ENCODE measurements around the gene CMTM4. TPM values are rescaled to one million over a fixed set of nuclear protein-coding genes. Genes with fewer than 3 reads are reported as not detected.

The CMTM4 gene
- total RNA-seq, 1 donor from 2014 or later, result 32.5 TPM

DNA sequence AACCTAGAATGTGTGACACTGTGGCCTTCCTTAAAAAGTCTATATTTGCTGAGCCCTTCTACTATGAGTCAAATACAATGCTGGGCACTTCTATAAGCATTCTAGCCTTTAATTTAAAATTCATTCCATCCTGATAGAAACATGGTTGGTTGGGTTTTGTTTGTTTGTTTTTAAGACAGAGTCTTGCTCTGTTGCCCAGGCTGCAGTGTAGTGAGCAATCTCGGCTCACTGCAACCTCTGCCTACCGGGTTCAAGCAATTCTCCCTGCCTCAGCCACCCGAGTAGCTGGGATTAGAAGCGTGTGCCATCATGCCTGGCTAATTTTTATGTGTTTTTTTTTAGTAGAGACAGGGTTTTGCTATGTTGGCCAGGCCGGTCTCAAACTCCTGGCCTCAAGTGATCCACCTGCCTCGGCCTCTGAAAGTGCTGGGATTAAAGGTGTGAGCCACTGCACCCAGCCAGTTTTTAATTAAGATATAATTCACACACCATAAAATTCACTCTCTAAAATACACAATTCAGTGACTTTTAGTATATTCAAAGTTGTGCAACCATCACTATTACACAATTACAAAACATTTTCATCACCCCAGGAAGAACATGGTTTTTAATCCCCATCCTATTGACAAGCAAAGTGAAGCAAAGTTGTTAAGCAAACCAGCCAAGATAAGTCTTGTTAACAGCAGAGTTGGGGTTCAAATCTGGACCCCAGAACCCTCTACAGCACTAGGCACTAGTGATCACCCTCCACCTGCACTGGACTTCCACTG lies 42.8 kb downstream of the CMTM4 start:
- Mint-ChIP-seq H3K36me3 (ENCODE audit: low read depth) (no peaks in the 10 kb centered on the region), H3K27me3 (ENCODE audit: low read depth) (no peaks in the 10 kb centered on the region), H3K4me3 (no peak overlapping the region), H3K9me3 (no peaks in the 10 kb centered on the region), H3K27ac (ENCODE audit: unreplicated experiment) (no peak overlapping the region), H3K4me1 (peaks cover 8% of the 10 kb centered on the region)
- no peak for DNase-seq (ENCODE audit: low read depth, low spot score)
- TF ChIP-seq, protein P1, sequence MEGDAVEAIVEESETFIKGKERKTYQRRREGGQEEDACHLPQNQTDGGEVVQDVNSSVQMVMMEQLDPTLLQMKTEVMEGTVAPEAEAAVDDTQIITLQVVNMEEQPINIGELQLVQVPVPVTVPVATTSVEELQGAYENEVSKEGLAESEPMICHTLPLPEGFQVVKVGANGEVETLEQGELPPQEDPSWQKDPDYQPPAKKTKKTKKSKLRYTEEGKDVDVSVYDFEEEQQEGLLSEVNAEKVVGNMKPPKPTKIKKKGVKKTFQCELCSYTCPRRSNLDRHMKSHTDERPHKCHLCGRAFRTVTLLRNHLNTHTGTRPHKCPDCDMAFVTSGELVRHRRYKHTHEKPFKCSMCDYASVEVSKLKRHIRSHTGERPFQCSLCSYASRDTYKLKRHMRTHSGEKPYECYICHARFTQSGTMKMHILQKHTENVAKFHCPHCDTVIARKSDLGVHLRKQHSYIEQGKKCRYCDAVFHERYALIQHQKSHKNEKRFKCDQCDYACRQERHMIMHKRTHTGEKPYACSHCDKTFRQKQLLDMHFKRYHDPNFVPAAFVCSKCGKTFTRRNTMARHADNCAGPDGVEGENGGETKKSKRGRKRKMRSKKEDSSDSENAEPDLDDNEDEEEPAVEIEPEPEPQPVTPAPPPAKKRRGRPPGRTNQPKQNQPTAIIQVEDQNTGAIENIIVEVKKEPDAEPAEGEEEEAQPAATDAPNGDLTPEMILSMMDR (conservative IDR thresholded peaks at IDR 0.05), result no peak

DNA sequence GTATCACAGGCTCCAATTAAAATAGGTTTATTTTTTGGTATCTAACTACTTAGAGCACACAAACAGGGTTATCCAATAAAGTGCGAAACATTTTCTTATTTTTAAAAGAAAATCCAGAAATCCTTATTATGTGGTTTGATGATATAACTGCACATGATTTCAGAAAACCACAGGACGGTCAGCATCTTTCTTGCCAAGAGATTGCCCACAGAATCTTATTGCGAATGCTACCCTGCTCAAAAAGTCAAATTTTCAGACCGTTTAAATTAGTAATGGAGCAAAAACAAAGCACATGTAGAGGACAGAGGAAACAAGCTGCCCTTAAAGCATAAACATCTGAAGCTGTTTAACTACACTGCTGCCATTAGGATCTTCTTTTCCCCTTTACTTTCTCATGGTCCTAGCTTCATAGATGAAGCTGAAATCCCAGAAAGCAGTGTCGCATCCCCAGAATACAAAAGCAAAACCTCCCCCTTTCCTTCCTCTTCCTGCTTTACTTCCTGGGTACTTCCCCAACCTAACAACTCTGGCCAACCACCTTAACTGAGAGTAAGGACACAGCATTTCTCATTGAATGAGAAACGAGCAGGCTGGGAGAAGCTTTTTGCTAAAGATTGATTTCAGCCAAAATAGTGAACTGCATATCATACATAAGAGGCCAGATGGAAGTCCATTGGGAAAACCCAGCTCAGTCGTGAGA lies 43.7 kb downstream of the CMTM4 start:
- no peak for DNase-seq (ENCODE audit: low read depth, low spot score)
- Mint-ChIP-seq H3K4me3 (no peak overlapping the region), H3K4me1 (peaks cover 8% of the 10 kb centered on the region), H3K9me3 (no peaks in the 10 kb centered on the region), H3K27ac (ENCODE audit: unreplicated experiment) (no peak overlapping the region), H3K27me3 (ENCODE audit: low read depth) (no peaks in the 10 kb centered on the region), H3K36me3 (ENCODE audit: low read depth) (no peaks in the 10 kb centered on the region)
- TF ChIP-seq, protein P1 (conservative IDR thresholded peaks at IDR 0.05), result no peak

DNA sequence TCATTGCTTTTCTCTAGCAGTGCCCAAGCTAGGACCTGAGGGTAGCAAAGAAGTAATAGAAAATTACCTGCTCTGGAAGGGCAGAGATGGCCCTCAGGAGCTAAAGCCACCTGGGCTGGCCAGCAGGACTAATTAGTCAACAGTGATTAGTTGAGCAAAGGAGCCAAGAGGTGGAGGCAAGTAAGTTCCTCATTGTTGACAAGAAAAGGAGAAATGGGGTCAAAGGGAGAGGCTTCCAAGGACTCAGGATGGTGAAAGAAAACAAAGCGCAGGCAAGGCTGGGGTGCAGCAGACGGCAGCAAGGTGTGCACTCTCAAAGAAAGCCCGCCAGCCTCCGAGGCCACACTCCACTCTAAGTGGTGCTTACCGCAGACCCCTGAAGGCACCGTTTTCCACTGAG lies 44.6 kb downstream of the CMTM4 start:
- no peak overlapping the region for H3K4me3 Mint-ChIP-seq

DNA sequence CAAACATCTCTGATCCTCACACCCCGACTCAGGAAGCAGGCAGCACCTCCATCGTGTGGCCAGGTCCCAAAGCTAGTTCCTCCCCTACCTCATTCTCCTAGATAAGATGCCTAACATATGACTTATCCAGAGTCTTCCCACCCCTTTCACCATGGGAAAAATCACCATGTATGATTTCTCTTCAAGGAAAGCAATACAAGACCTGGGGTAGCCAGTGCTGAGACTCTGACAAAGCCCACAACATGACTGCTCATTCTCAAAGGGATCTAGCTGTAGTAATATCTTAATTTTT lies 45.1 kb downstream of the CMTM4 start:
- TF ChIP-seq, protein P1 (conservative IDR thresholded peaks at IDR 0.05), result no peak
- Mint-ChIP-seq H3K27me3 (ENCODE audit: low read depth) (no peaks in the 10 kb centered on the region), H3K36me3 (ENCODE audit: low read depth) (no peaks in the 10 kb centered on the region), H3K9me3 (no peaks in the 10 kb centered on the region), H3K27ac (ENCODE audit: unreplicated experiment) (peak overlapping the region; percentile 9), H3K4me1 (peaks cover 8% of the 10 kb centered on the region), H3K4me3 (peak overlapping the region; percentile 48)
- no peak for DNase-seq (ENCODE audit: low read depth, low spot score)

More for the DNA sequence above, 44.6 kb downstream of the CMTM4 start:
- Mint-ChIP-seq H3K9me3 (no peaks in the 10 kb centered on the region), H3K4me1 (peaks cover 8% of the 10 kb centered on the region), H3K27me3 (ENCODE audit: low read depth) (no peaks in the 10 kb centered on the region), H3K27ac (ENCODE audit: unreplicated experiment) (no peak overlapping the region), H3K36me3 (ENCODE audit: low read depth) (no peaks in the 10 kb centered on the region)
- TF ChIP-seq, protein P1 (conservative IDR thresholded peaks at IDR 0.05), result no peak
- DNase-seq (ENCODE audit: low read depth, low spot score), result no peak

DNA sequence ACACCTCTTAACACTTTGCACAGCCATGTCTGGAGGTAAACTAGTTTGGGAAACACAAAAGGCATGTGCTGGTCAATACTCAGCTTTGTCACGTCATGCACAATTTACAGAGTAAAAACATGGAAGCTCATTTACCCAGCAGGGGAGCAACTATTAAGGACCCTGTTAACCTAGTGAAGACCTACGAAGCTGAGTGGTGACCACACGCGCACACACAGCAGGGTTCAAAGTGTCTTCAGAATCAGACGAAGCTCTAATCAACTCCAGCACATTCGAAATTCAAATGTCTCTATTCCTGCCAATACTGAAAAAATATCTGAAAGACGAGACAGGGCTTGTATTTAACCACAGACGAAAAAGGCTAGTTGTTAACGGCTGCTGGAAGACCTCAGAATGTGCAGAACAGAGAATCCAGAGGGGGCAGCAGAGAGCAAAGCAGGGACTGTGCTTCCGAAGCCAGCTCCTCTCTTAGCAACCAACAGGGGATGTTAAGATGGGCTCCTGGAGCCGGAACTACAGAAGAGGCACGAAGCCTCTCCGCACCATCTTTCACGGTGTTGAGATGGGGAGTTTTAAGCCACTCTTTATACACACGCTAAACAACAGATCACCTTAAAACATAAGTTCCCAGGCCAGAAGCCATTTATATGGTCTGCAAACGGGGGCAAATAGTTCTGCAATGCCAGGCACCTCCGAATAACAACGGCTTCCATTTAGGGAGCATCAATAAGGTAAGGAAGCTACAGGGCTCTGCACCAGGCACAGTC lies 45.7 kb downstream of the CMTM4 start:
- peak overlapping the region; percentile 9 for H3K27ac Mint-ChIP-seq (ENCODE audit: unreplicated experiment)
- no peaks in the 10 kb centered on the region for H3K27me3 Mint-ChIP-seq (ENCODE audit: low read depth)
- no peaks in the 10 kb centered on the region for H3K9me3 Mint-ChIP-seq
- TF ChIP-seq, protein P1 (conservative IDR thresholded peaks at IDR 0.05), result peak; percentile 93
- H3K4me3 Mint-ChIP-seq, result peak overlapping the region; percentile 48
- H3K36me3 Mint-ChIP-seq (ENCODE audit: low read depth), result no peaks in the 10 kb centered on the region
- peaks cover 8% of the 10 kb centered on the region for H3K4me1 Mint-ChIP-seq
- DNase-seq (ENCODE audit: low read depth, low spot score), result peak; percentile 89

Measured in neural crest cell (in vitro differentiated cells).